NB4 (cell line): ENCODE measurements around the gene RASGRP2.

Experiments
- CTCF ChIP-seq: IDR thresholded peaks from one replicate; pipeline ENCODE4 v1.5.1; 2012; ENCODE audit warnings: low read depth, low read length
- MAX ChIP-seq: IDR thresholded peaks from 2 replicates; pipeline ENCODE4 v1.6.1; 2011; ENCODE audit warnings: low read depth, low read length
- MYC ChIP-seq: IDR thresholded peaks from 2 replicates; pipeline ENCODE4 v1.6.1; 2011; ENCODE audit warnings: low read depth, low read length
- POLR2A ChIP-seq: IDR thresholded peaks from 2 replicates; pipeline ENCODE4 v1.6.1; 2011; ENCODE audit warnings: mild to moderate bottlenecking; ENCODE audit not compliant: insufficient read length; ENCODE audit errors: extremely low read depth

GRCh38 chr11:64772303-64773018 lies 28.5 kb upstream of the RASGRP2 start:
- no peak for TF ChIP-seq CTCF
- TF ChIP-seq MAX = no peak
- no peak for TF ChIP-seq POLR2A
- no peak for TF ChIP-seq MYC
